SK-N-MC (cell line): ENCODE results near the gene CLDN19.
"Not testable (repeated sequence)": the region's sequence is repeated elsewhere in the genome, so short reads cannot be mapped to it uniquely, and the experiment has no call there.

Experiments used
- DNase-seq: peaks from one replicate; pipeline ENCODE4 v3.0.0-alpha.2; 2011; ENCODE audit warnings: low read depth, low spot score
- H3K27ac ChIP-seq: fragments of 200-600 bp; sonication (generic); 2 replicates; pipeline ENCODE4 v1.5.1; 2016; ENCODE audit warnings: mixed run types
- H3K36me3 ChIP-seq: fragments of 200-600 bp; sonication (generic); 2 replicates; pipeline ENCODE4 v1.6.1; 2017; ENCODE audit warnings: antibody characterized with exemption, low read length, mixed read lengths; ENCODE audit not compliant: insufficient read depth
- H3K4me3 ChIP-seq: fragments of 200-600 bp; sonication (generic); 2 replicates; pipeline ENCODE4 v1.5.1; 2016
- H3K9ac ChIP-seq: fragments of 200-600 bp; sonication (generic); 2 replicates; pipeline ENCODE4 v1.8.0; 2017; ENCODE audit warnings: mixed run types, mixed read lengths; ENCODE audit not compliant: insufficient read length
- H3K9me3 ChIP-seq: fragments of 200-600 bp; sonication (generic); 2 replicates; pipeline ENCODE4 v1.6.1; 2017; ENCODE audit warnings: low read depth, mild to moderate bottlenecking, antibody characterized with exemption, low read length, moderate library complexity, mixed read lengths
- EZH2 ChIP-seq: fragments of 200-600 bp; sonication (generic); IDR thresholded peaks from one replicate; pipeline ENCODE4 v1.6.1; 2017; ENCODE audit warnings: antibody characterized with exemption
- FOXP2 ChIP-seq: optimal IDR thresholded peaks from 2 replicates; pipeline ENCODE3; 2011; ENCODE audit warnings: mild to moderate bottlenecking, moderate library complexity; ENCODE audit not compliant: insufficient read depth; ENCODE audit errors: extremely low read length, control extremely low read depth
- POLR2AphosphoS5 ChIP-seq: IDR thresholded peaks from 2 replicates; pipeline ENCODE4 v1.6.1; 2012; ENCODE audit warnings: mild to moderate bottlenecking, low read depth, low read length, borderline replicate concordance

The CLDN19 gene

DNA sequence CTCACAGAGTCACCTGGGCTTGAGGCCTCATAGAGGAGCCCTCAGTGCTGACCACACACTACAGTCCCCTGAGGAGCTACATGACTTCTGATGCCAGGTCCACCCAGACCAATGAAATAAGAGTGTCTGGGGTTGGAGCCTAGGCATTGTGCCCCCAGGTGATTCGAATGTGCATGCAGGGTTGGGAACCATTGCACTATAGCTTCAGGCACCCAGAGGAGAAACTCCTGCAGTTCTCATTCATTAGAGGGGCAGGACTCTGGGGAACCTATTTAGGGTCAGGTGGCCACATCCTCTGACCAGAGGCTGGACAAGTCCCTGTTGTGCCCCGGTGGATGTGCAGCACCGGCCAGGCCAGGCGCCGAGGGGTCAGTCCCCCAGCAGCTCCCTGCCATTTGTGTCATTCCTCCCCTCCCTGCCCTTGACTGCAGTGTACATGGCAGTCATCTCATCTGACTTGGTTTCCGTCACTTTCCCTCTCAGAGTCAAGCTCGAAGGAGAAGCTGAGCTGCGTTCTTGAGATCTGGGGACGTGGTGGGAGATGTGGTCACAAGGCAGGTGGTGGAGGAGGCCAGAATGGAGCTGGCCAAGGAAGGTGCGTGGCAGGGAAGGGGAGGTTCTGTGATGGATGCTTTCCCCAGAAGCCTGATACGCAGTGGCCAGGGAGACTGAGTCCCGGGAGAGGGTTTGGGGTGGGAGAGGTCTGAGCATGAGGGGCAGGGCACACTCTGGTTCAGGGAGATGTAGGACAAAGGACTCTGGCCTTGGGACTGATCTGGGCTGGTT, 6.4 kb downstream of the CLDN19 start:
- Histone ChIP-seq H3K9ac (no peak overlapping the region), H3K27ac (no peak overlapping the region)
- TF ChIP-seq FOXP2 (no peak), POLR2AphosphoS5 (no peak), EZH2 (no peak)

DNA sequence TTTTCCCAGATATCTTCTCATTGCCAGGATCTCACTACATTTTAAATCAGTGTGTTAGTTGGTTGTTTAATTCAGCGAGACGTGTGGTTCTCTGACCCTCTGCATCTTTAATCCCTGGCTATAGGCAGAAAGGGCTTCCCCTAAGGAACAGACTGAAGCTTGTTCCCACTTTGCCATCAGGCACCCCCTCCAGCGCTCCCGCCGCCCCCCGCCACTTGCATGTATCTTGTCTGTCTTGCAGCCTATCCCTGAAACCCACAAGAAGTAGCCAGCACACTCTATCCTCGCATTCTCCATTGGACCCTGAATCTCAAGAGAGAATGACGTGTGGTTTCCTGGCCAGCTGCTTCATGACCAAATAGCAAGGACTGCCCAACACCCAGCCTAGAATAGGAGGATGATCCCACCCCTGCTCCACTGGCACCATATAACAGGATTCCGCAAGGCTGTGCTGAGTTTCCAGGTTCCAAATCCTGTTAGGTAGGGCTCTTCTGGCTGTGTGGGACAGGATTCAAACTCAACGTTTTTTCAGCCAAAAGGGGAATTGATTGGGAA, 7.8 kb downstream of the CLDN19 start:
- TF ChIP-seq FOXP2: no peak
- TF ChIP-seq POLR2AphosphoS5: no peak
- no peak for TF ChIP-seq EZH2
- H3K4me3 ChIP-seq: no peak overlapping the region
- no peak for DNase-seq
- no peak overlapping the region for H3K27ac ChIP-seq
- H3K36me3 ChIP-seq: no peaks in the 10 kb centered on the region
- no peak overlapping the region for H3K9ac ChIP-seq
- no peaks in the 10 kb centered on the region for H3K9me3 ChIP-seq

More for the DNA sequence above, 6.4 kb downstream of the CLDN19 start:
- Histone ChIP-seq H3K9me3 (no peaks in the 10 kb centered on the region), H3K36me3 (no peaks in the 10 kb centered on the region), H3K4me3 (no peak overlapping the region)
- DNase-seq: no peak

DNA sequence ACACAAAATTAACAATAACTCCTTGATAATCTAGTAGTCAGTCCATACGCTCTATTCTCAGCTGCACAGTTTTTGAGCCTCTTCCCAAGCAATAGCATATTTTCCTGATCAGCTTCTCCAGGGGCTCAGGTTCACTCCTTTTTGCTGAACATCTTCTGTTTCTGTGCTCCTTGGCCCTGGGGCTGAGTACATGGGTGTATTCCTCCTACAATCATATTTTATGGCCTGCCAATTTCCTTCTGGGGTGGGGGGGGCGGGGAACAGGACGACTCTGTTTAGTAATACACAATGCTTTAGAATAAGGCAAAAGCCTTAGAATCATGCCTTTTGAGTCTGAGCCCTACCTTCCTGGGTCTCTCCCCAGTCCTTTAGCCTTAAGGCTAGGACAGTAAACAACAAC, 8.5 kb downstream of the CLDN19 start:
- Histone ChIP-seq H3K27ac (no peak overlapping the region), H3K36me3 (no peaks in the 10 kb centered on the region), H3K4me3 (no peak overlapping the region), H3K9me3 (no peaks in the 10 kb centered on the region), H3K9ac (no peak overlapping the region)
- no peak for DNase-seq
- no peak for TF ChIP-seq EZH2
- no peak for TF ChIP-seq FOXP2
- no peak for TF ChIP-seq POLR2AphosphoS5

DNA sequence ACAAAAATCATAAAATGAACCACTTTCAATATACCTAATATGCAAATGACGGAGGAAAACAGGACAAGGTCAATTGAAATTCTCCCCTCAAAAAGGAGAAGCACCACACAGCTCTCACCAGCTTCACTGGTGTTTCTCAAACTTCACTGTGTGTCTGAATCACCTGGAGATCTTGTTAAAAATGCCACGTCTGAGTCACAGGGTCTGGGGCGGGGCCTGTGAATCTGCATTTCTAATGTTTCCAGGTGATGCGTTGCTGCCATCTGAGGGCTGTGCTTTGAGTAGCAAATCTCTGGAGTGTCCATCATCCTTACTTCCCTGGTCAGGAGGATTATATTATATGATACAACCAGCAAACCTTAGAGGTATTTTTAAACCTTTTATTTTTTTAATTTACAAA, 9.0 kb downstream of the CLDN19 start:
- no peaks in the 10 kb centered on the region for H3K36me3 ChIP-seq
- no peak overlapping the region for H3K9ac ChIP-seq
- H3K9me3 ChIP-seq: no peaks in the 10 kb centered on the region
- H3K27ac ChIP-seq: no peak overlapping the region
- no peak overlapping the region for H3K4me3 ChIP-seq
- no peak for DNase-seq
- no peak for TF ChIP-seq EZH2
- no peak for TF ChIP-seq POLR2AphosphoS5
- no peak for TF ChIP-seq FOXP2

DNA sequence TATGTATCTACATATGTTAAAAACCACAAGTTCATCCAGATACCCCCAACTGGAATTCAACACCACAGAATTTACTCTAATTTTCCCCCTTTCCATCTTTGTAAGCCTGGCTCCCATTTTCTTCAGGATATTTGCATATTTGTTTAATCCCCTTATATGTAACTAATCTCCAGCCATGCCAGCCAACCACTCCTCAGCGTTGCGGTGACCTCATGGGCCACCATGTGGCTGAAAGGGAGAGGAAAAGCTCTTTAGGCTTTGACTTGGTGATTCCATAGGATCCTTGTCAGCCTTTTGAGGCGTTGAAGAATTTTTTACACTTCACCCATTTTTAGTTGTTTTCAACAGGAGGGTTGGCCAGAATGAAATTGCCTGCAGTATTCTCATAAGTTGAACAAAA, 10.0 kb downstream of the CLDN19 start:
- Histone ChIP-seq H3K9ac (no peak overlapping the region), H3K9me3 (no peaks in the 10 kb centered on the region), H3K27ac (no peak overlapping the region), H3K4me3 (no peak overlapping the region), H3K36me3 (no peaks in the 10 kb centered on the region)
- no peak for DNase-seq
- TF ChIP-seq EZH2 (no peak), FOXP2 (no peak), POLR2AphosphoS5 (no peak)

DNA sequence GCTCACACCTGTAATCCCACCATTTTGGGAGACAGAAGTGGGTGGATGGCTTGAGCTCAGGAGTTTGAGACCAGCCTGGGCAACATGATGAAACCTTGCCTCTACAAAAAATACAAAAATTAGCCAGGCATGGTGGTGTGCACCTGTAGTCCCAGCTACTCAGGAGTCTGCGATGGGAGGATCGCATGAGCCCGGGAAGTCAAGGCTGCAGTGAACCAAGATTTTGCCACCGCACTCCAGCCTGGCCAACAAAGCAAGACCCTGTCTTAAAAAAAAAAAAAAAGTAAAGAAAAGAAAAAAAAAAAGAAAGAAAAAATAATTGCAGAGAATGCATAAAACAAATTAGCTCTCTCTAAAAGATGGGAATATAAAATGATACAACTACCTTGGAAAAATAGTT, 14.2 kb downstream of the CLDN19 start:
- H3K9ac ChIP-seq, H3K9me3 ChIP-seq, DNase-seq: not testable (repeated sequence)

DNA sequence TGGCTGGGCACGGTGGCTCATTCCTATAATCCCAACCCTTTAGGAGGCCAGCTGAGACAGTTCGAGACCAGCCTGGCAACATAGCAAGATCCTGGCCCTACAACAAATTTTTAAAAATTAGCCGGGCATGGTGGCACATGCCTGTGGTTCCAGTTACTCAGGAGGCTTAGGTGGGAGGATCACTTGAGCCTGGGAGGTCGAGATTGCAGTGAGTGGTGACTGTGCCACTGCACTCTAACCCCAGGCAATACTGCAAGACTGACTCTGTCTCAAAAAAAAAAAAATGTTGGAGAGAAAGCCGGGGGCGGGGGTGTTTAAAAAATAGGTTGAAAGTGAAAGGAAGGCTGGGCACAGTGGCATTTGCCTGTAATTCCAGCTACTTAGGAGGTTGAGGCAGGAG, 16.5 kb downstream of the CLDN19 start:
- Histone ChIP-seq H3K36me3 (no peaks in the 10 kb centered on the region), H3K4me3 (no peak overlapping the region), H3K9me3 (no peaks in the 10 kb centered on the region), H3K9ac (no peak overlapping the region), H3K27ac (no peak overlapping the region)
- DNase-seq: no peak
- TF ChIP-seq POLR2AphosphoS5 (no peak), EZH2 (no peak), FOXP2 (no peak)

More for the DNA sequence above, 14.2 kb downstream of the CLDN19 start:
- not testable (repeated sequence) for H3K4me3 ChIP-seq, H3K27ac ChIP-seq, H3K36me3 ChIP-seq

DNA sequence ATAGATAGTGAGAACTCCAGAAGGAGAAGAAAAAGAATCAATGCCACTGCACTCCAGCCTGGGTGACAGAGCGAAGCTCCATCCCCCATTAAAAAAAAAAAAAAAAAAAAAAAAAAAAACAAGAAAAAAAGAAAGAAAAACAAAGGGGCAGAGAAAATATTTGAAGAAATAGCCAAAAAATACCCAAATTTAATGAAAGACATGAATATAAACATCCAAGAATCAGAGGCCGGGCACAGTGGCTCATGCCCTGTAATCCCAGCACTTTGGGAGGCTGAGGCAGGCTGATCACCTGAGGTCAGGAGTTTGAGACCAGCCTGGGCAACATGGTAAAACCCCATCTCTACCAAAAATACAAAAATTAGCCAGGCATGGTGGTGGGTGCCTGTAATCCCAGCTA, 17.6 kb downstream of the CLDN19 start:
- not testable (repeated sequence) for H3K36me3 ChIP-seq, H3K9me3 ChIP-seq, DNase-seq, H3K4me3 ChIP-seq, H3K9ac ChIP-seq, H3K27ac ChIP-seq

DNA sequence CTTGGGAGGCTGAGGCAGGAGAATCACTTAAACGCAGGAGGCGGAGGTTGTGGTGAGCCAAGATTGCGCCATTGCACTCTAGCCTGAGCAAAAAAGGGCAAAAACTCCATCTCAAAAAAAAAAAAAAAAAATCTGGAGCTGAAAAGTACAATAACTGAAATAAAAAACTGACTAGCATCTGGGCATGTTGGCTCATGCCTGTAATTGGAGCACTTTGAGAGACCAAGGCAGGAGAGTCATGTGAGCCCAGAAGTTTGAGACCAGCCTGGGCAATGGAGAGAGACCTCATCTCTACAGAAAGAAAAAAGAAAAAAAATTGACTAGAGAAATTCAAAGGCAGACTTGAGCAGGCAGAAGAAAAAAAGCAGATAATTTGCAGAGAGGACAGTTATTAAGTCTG, 18.1 kb downstream of the CLDN19 start:
- Histone ChIP-seq H3K4me3 (no peak overlapping the region), H3K9me3 (no peaks in the 10 kb centered on the region), H3K36me3 (0 out of 2 replicates have a peak, but pooled peaks cover 7% of the 10 kb centered on the region), H3K27ac (no peak overlapping the region), H3K9ac (no peak overlapping the region)
- no peak for DNase-seq
- TF ChIP-seq EZH2: no peak
- no peak for TF ChIP-seq POLR2AphosphoS5
- TF ChIP-seq FOXP2: no peak
